SK-N-MC (cell line): Measurements from ENCODE around the gene ITGB4.

Experiments used
- DNase-seq: peaks from one replicate; pipeline ENCODE4 v3.0.0-alpha.2; 2011; ENCODE audit warnings: low read depth, low spot score
- H3K27ac ChIP-seq: fragments of 200-600 bp; sonication (generic); 2 replicates; pipeline ENCODE4 v1.5.1; 2016; ENCODE audit warnings: mixed run types
- H3K36me3 ChIP-seq: fragments of 200-600 bp; sonication (generic); 2 replicates; pipeline ENCODE4 v1.6.1; 2017; ENCODE audit warnings: antibody characterized with exemption, low read length, mixed read lengths; ENCODE audit not compliant: insufficient read depth
- H3K4me3 ChIP-seq: fragments of 200-600 bp; sonication (generic); 2 replicates; pipeline ENCODE4 v1.5.1; 2016
- H3K9ac ChIP-seq: fragments of 200-600 bp; sonication (generic); 2 replicates; pipeline ENCODE4 v1.8.0; 2017; ENCODE audit warnings: mixed run types, mixed read lengths; ENCODE audit not compliant: insufficient read length
- H3K9me3 ChIP-seq: fragments of 200-600 bp; sonication (generic); 2 replicates; pipeline ENCODE4 v1.6.1; 2017; ENCODE audit warnings: low read depth, mild to moderate bottlenecking, antibody characterized with exemption, low read length, moderate library complexity, mixed read lengths
- EZH2 ChIP-seq: fragments of 200-600 bp; sonication (generic); IDR thresholded peaks from one replicate; pipeline ENCODE4 v1.6.1; 2017; ENCODE audit warnings: antibody characterized with exemption
- FOXP2 ChIP-seq: optimal IDR thresholded peaks from 2 replicates; pipeline ENCODE3; 2011; ENCODE audit warnings: mild to moderate bottlenecking, moderate library complexity; ENCODE audit not compliant: insufficient read depth; ENCODE audit errors: extremely low read length, control extremely low read depth
- POLR2AphosphoS5 ChIP-seq: IDR thresholded peaks from 2 replicates; pipeline ENCODE4 v1.6.1; 2012; ENCODE audit warnings: mild to moderate bottlenecking, low read depth, low read length, borderline replicate concordance

The ITGB4 gene

GRCh38 chr17:75731716-75732498, 10.6 kb downstream of the ITGB4 start:
- no peak overlapping the region for H3K4me3 ChIP-seq
- H3K9ac ChIP-seq = no peak overlapping the region
- TF ChIP-seq POLR2AphosphoS5 = no peak
- TF ChIP-seq EZH2 = no peak
- no peak for TF ChIP-seq FOXP2
- no peak overlapping the region for H3K27ac ChIP-seq
- DNase-seq = no peak
- no peaks in the 10 kb centered on the region for H3K9me3 ChIP-seq
- H3K36me3 ChIP-seq = no peaks in the 10 kb centered on the region

- no peaks in the 10 kb centered on the region for H3K36me3 ChIP-seq
- H3K9ac ChIP-seq = no peak overlapping the region
These were observed 12.2 kb downstream of the ITGB4 start for GRCh38 chr17:75733471-75733870.

GRCh38 chr17:75734674-75735294, 13.5 kb downstream of the ITGB4 start:
- no peaks in the 10 kb centered on the region for H3K36me3 ChIP-seq
- no peak overlapping the region for H3K4me3 ChIP-seq
- no peak overlapping the region for H3K27ac ChIP-seq
- no peak overlapping the region for H3K9ac ChIP-seq
- DNase-seq = no peak
- no peak for TF ChIP-seq EZH2
- TF ChIP-seq POLR2AphosphoS5 = no peak
- no peak for TF ChIP-seq FOXP2
- no peaks in the 10 kb centered on the region for H3K9me3 ChIP-seq

More at GRCh38 chr17:75733471-75733870, 12.2 kb downstream of the ITGB4 start:
- no peak for DNase-seq
- Histone ChIP-seq H3K9me3 (no peaks in the 10 kb centered on the region), H3K4me3 (no peak overlapping the region), H3K27ac (no peak overlapping the region)
- no peak for TF ChIP-seq POLR2AphosphoS5
- TF ChIP-seq FOXP2 = no peak
- TF ChIP-seq EZH2 = no peak

- H3K9ac ChIP-seq = no peak overlapping the region
- H3K9me3 ChIP-seq = no peaks in the 10 kb centered on the region
- no peak overlapping the region for H3K27ac ChIP-seq
- no peaks in the 10 kb centered on the region for H3K36me3 ChIP-seq
- no peak for DNase-seq
- TF ChIP-seq POLR2AphosphoS5 (no peak), FOXP2 (no peak), EZH2 (no peak)
- H3K4me3 ChIP-seq = no peak overlapping the region
These were observed 15.0 kb downstream of the ITGB4 start for GRCh38 chr17:75736173-75736835.

GRCh38 chr17:75737133-75737962, 16.1 kb downstream of the ITGB4 start:
- Histone ChIP-seq H3K27ac (no peak overlapping the region), H3K9ac (no peak overlapping the region), H3K9me3 (no peaks in the 10 kb centered on the region), H3K4me3 (no peak overlapping the region), H3K36me3 (no peaks in the 10 kb centered on the region)
- DNase-seq = no peak
- TF ChIP-seq EZH2 (no peak), FOXP2 (no peak), POLR2AphosphoS5 (no peak)

- H3K9ac ChIP-seq = no peak overlapping the region
- no peak overlapping the region for H3K4me3 ChIP-seq
- H3K9me3 ChIP-seq = no peaks in the 10 kb centered on the region
- no peak overlapping the region for H3K27ac ChIP-seq
- no peak for DNase-seq
- TF ChIP-seq POLR2AphosphoS5 = no peak
- H3K36me3 ChIP-seq = no peaks in the 10 kb centered on the region
These were observed 17.1 kb downstream of the ITGB4 start for GRCh38 chr17:75738218-75738802.

- no peak for DNase-seq
- Histone ChIP-seq H3K9ac (no peak overlapping the region), H3K36me3 (no peaks in the 10 kb centered on the region), H3K27ac (no peak overlapping the region), H3K9me3 (no peaks in the 10 kb centered on the region), H3K4me3 (no peak overlapping the region)
- TF ChIP-seq POLR2AphosphoS5 = no peak
- TF ChIP-seq EZH2 = no peak
- TF ChIP-seq FOXP2 = no peak
These were observed 17.9 kb downstream of the ITGB4 start for GRCh38 chr17:75739174-75739573.
